SU-DHL-6 (cell line): ENCODE results near the gene GSE1.

Source experiments
- H2AFZ ChIP-seq: fragments of 200-600 bp; sonication (generic); 2 replicates; pipeline ENCODE4 v1.6.1; 2014; ENCODE audit warnings: low read depth, mild to moderate bottlenecking, moderate library complexity, mixed read lengths, antibody characterized with exemption, low read length; ENCODE audit not compliant: severe bottlenecking
- H3F3A ChIP-seq: fragments of 200-600 bp; shearing (Covaris generic); 2 replicates; pipeline ENCODE4 v1.6.0; 2016; ENCODE audit warnings: antibody characterized with exemption, mild to moderate bottlenecking; ENCODE audit not compliant: insufficient read depth
- H3K27ac ChIP-seq: fragments of 200-600 bp; sonication (generic); 2 replicates; pipeline ENCODE4 v1.5.1; 2016; ENCODE audit warnings: low read depth, mild to moderate bottlenecking, low read length, moderate library complexity, mixed read lengths
- H3K27me3 ChIP-seq: fragments of 200-600 bp; sonication (generic), shearing (Covaris generic); 2 replicates; pipeline ENCODE4 v1.6.0; 2014; ENCODE audit warnings: mild to moderate bottlenecking, low read length
- H3K36me3 ChIP-seq: fragments of 200-600 bp; sonication (generic); 2 replicates; pipeline ENCODE4 v1.6.1; 2014; ENCODE audit warnings: mild to moderate bottlenecking, low read length, mixed read lengths
- H3K4me2 ChIP-seq: fragments of 300-600, 200-600 bp; shearing (Covaris generic), sonication (generic); 2 replicates; pipeline ENCODE4 v1.6.0; 2014; ENCODE audit warnings: low read length, low read depth, mild to moderate bottlenecking; ENCODE audit not compliant: poor library complexity, severe bottlenecking
- H3K4me3 ChIP-seq: fragments of 200-600 bp; sonication (generic); 2 replicates; pipeline ENCODE4 v1.5.1; 2014; ENCODE audit warnings: antibody characterized with exemption, low read length, mild to moderate bottlenecking, mixed read lengths; ENCODE audit not compliant: insufficient read depth, poor library complexity, severe bottlenecking
- H3K79me2 ChIP-seq: fragments of 200-600 bp; sonication (generic); 2 replicates; pipeline ENCODE4 v1.6.1; 2014; ENCODE audit warnings: mild to moderate bottlenecking, low read length, moderate library complexity; ENCODE audit not compliant: insufficient read depth
- H3K9ac ChIP-seq: fragments of 200-600 bp; sonication (generic); 2 replicates; pipeline ENCODE4 v1.7.0; 2014; ENCODE audit warnings: mild to moderate bottlenecking, low read length
- H3K9me2 ChIP-seq: fragments of 200-600 bp; sonication (generic); replicated peaks from 2 replicates; pipeline ENCODE4 v1.6.1; 2014; ENCODE audit warnings: low read length; ENCODE audit not compliant: insufficient read depth
- H3K9me3 ChIP-seq: fragments of 200-600 bp; sonication (generic); 2 replicates; pipeline ENCODE4 v1.6.1; 2014; ENCODE audit warnings: low read length, mixed read lengths; ENCODE audit not compliant: insufficient read depth
- H4K20me1 ChIP-seq: fragments of 200-600 bp; sonication (generic); 2 replicates; pipeline ENCODE4 v1.6.1; 2014; ENCODE audit warnings: low read depth, mild to moderate bottlenecking, antibody characterized with exemption, low read length, moderate library complexity, mixed read lengths
- EZH2phosphoT487 ChIP-seq: fragments of 200-600 bp; sonication (generic), shearing (Covaris generic); conservative IDR thresholded peaks from 2 replicates; pipeline ENCODE4 v1.6.1; 2018; ENCODE audit warnings: mild to moderate bottlenecking, antibody characterized with exemption, low read length, moderate library complexity, mixed read lengths
- TF ChIP-seq, protein P1 (sequence below): fragments of 200-600 bp; sonication (generic); IDR thresholded peaks from one replicate; pipeline ENCODE4 v1.5.1; 2017; ENCODE audit warnings: antibody characterized with exemption, mild to moderate bottlenecking, low read length, moderate library complexity; ENCODE audit not compliant: insufficient read depth, poor library complexity, severe bottlenecking

Gene GSE1

DNA sequence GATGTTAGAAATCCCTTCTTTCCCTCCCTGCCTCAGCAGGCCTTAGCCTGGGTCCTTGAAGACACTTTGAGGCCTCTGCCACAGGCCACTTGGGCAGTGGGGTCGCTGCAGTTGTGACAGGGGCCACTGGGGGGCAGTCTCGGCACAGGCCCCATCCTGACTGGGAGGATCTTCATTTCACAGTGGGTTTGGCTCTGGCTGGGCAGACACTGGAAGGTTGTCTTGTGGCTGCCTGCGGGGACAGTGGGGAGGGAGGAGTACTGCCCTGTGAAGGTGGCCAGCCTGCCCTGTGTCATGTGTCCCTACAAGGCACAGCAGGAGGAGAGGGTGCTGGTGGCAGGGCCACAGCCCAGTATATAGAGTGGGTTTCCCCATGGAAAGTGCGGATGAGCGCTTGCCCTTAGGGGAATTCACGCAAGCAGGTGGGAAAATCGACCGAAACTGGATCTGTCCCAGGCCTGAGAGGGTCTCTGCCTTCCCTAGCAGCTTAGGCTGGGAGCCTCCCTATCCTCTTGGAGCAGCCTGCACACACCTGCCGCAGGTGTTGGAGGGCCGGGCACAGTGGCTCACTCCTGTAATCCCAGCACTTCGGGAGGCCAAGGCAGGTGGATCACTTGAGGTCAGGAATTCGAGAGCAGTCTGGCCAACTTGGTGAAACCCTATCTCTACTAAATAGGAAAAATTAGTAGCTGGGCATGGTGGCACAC is 46.8 kb downstream of the GSE1 start:
- H3K9me3 ChIP-seq: no peaks in the 10 kb centered on the region
- no peaks in the 10 kb centered on the region for H3K9me2 ChIP-seq
- H3K4me3 ChIP-seq: no peak overlapping the region
- H3K79me2 ChIP-seq: no peaks in the 10 kb centered on the region
- H3F3A ChIP-seq: no peaks in the 10 kb centered on the region
- H3K27ac ChIP-seq: no peak overlapping the region
- H3K4me2 ChIP-seq: no peak overlapping the region
- TF ChIP-seq, protein P1, sequence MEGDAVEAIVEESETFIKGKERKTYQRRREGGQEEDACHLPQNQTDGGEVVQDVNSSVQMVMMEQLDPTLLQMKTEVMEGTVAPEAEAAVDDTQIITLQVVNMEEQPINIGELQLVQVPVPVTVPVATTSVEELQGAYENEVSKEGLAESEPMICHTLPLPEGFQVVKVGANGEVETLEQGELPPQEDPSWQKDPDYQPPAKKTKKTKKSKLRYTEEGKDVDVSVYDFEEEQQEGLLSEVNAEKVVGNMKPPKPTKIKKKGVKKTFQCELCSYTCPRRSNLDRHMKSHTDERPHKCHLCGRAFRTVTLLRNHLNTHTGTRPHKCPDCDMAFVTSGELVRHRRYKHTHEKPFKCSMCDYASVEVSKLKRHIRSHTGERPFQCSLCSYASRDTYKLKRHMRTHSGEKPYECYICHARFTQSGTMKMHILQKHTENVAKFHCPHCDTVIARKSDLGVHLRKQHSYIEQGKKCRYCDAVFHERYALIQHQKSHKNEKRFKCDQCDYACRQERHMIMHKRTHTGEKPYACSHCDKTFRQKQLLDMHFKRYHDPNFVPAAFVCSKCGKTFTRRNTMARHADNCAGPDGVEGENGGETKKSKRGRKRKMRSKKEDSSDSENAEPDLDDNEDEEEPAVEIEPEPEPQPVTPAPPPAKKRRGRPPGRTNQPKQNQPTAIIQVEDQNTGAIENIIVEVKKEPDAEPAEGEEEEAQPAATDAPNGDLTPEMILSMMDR: peak; percentile 92
- no peak for TF ChIP-seq EZH2phosphoT487
- no peaks in the 10 kb centered on the region for H3K36me3 ChIP-seq
- no peak overlapping the region for H3K9ac ChIP-seq
- no peaks in the 10 kb centered on the region for H4K20me1 ChIP-seq
- H3K27me3 ChIP-seq: no peaks in the 10 kb centered on the region
- H2AFZ ChIP-seq: no peak overlapping the region

DNA sequence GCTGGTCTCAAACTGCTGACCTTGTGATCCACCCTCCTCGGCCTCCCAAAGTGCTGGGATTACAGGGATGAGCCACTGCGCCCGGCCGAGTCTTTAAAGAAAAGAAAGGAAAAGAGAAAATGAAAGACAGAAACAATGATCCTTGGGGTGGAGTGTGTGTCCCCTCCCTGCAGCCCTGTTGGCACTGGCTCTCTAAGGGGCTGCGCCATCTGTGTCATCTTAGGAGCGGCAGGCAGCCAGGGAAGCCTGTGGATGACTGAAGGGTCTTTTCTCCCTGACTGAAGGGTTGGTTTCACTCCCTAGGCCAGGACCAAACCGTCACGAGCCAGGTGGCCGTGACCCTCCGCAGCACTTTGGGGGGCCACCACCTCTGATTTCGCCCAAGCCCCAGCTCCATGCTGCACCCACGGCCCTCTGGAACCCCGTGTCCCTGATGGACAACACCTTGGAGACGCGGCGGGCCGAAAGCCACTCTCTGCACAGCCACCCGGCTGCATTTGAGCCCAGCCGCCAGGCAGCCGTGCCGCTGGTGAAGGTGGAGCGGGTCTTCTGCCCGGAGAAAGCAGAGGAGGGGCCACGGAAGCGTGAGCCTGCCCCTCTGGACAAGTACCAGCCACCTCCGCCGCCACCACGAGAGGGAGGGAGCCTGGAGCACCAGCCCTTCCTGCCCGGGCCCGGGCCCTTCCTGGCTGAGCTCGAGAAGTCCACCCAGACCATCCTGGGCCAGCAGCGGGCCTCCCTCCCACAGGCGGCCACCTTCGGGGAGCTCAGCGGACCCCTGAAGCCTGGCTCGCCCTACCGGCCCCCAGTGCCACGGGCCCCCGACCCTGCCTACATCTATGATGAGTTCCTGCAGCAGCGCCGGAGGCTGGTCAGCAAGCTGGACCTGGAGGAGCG is 48.0 kb downstream of the GSE1 start:
- no peak for TF ChIP-seq EZH2phosphoT487
- TF ChIP-seq, protein P1: no peak
- Histone ChIP-seq H3K79me2 (no peaks in the 10 kb centered on the region), H3K4me3 (no peak overlapping the region), H3F3A (no peaks in the 10 kb centered on the region), H3K27me3 (no peaks in the 10 kb centered on the region), H3K9me2 (no peaks in the 10 kb centered on the region), H3K9me3 (no peaks in the 10 kb centered on the region), H2AFZ (no peak overlapping the region), H3K27ac (no peak overlapping the region), H3K36me3 (no peaks in the 10 kb centered on the region), H3K9ac (no peak overlapping the region), H4K20me1 (no peaks in the 10 kb centered on the region), H3K4me2 (no peak overlapping the region)

DNA sequence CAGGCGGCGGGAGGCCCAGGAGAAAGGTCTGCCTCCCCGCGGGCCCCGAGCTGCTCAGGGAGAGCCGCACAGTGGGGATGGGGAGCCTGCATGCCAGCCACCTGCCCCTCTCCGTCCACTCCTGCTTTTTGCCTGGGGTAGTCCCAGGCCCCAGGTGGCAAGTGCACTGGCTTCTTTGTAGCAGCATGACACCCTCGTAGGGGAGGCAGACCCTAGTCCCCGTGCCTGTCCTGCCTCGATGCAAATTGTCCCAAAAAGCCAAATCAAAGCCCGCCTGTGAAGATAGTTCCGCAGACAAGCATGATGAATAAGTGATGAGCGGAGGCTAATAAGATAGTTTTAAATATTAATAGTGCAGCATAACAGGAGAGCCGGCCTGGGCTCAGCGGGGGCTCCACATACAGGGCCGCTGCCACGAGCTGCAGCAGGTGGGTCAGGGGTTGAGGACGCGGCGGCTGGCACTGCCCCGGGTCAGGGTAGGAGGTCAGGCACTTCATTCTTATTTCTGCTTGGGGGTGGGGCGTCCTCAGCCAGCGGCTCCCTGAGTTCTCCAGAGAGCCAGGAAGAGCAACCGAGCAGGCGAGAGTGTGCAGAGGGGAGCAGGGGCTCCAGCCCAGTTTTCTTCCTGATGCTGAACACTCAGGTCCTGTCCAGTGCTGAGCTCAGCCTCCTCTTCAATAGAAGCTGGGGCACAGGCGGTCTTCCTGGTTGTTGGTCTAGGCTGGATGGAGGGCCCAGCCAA is 48.8 kb downstream of the GSE1 start:
- no peak overlapping the region for H3K27ac ChIP-seq
- H3F3A ChIP-seq: no peaks in the 10 kb centered on the region
- H2AFZ ChIP-seq: no peak overlapping the region
- no peaks in the 10 kb centered on the region for H4K20me1 ChIP-seq
- no peaks in the 10 kb centered on the region for H3K9me2 ChIP-seq
- no peaks in the 10 kb centered on the region for H3K36me3 ChIP-seq
- TF ChIP-seq, protein P1: no peak
- TF ChIP-seq EZH2phosphoT487: no peak
- no peaks in the 10 kb centered on the region for H3K79me2 ChIP-seq
- H3K27me3 ChIP-seq: no peaks in the 10 kb centered on the region
- H3K4me3 ChIP-seq: no peak overlapping the region
- H3K9me3 ChIP-seq: no peaks in the 10 kb centered on the region
- H3K4me2 ChIP-seq: no peak overlapping the region
- H3K9ac ChIP-seq: no peak overlapping the region
